A549 treated with DMSO at 1 μM for 4 hours (cell line): ENCODE results near the gene PEX11A. TPM values are rescaled to one million over a fixed set of nuclear protein-coding genes. Genes with fewer than 3 reads are reported as not detected.

Source experiments
- total RNA-seq: library from RNA; stranded (reverse); fragments of 200-300 nt; extraction: Qiagen RNA extraction; gene quantifications from 5 replicates; pipeline ENCODE4 v1.2.3, GENCODE V29; 2022; ENCODE audit warnings: low read depth

PEX11A gene
- total RNA-seq = 5.9 to 7.3 TPM (median 6.6 TPM) in 5 replicates

GRCh38 chr15:89690276-89691218, at the start of gene PEX11A, which contains the start of gene WDR93:
PEX11A (minus strand) TSS chr15:89690754; CDS start chr15:89690632, 122 bp downstream.
WDR93 (plus strand) TSS chr15:89690811; CDS start chr15:89701747, 10,936 bp downstream.

GRCh38 chr15:89679212-89679611, 11.3 kb downstream of the PEX11A start, which contains the start of gene PLIN1:
PLIN1 (minus strand) TSS chr15:89679367; CDS start chr15:89677489, 1,878 bp downstream.

GRCh38 chr15:89654847-89655805, 35.4 kb downstream of the PEX11A start, which contains the start of gene KIF7:
KIF7 (minus strand) TSS chr15:89655467; CDS start chr15:89652930, 2,537 bp downstream.

Other genes starting within 250 kb of the PEX11A start
- gene RHCG, start 194.2 kb downstream of the PEX11A start, total RNA-seq = 33.6 to 42.7 TPM (median 35.6 TPM) in 5 replicates
- gene TICRR, start 115.3 kb downstream of the PEX11A start, total RNA-seq = 12.9 to 16.4 TPM (median 14.2 TPM) in 5 replicates
- gene KIF7, start 35.3 kb downstream of the PEX11A start, total RNA-seq = 3.9 to 4.9 TPM (median 4.3 TPM) in 5 replicates
- gene PLIN1, start 11.4 kb downstream of the PEX11A start, total RNA-seq = 0.05 to 0.17 TPM (median 0.08 TPM) in 4 of 5 replicates, not detected in the other
- 0.13 to 0.21 TPM (median 0.19 TPM) in 5 replicates for gene WDR93, start 57 bp upstream of the PEX11A start, total RNA-seq
- 2.7 to 8.0 TPM (median 6.3 TPM) in 5 replicates for gene MESP1, start 60.5 kb upstream of the PEX11A start, total RNA-seq
- 0.37 to 0.65 TPM (median 0.62 TPM) in 5 replicates for gene MESP2, start 85.6 kb upstream of the PEX11A start, total RNA-seq
- 28.0 to 36.2 TPM (median 32.4 TPM) in 5 replicates for gene ANPEP, start 124.1 kb upstream of the PEX11A start, total RNA-seq
- 39.3 to 64.1 TPM (median 47.0 TPM) in 5 replicates for gene AP3S2, start 203.2 kb upstream of the PEX11A start, total RNA-seq
- gene ARPIN, start 222.2 kb upstream of the PEX11A start, total RNA-seq = 10.2 to 13.8 TPM (median 13.0 TPM) in 5 replicates